Stimulated activated naive CD4-positive, alpha-beta T cell treated with Interleukin-2 at 50 U/mL for 16 hours (primary cell): Measurements from ENCODE around the gene AARSD1.
"Not testable (repeated sequence)": the region's sequence is repeated elsewhere in the genome, so short reads cannot be mapped to it uniquely, and the experiment has no call there.

Experiments used
- DNase-seq: peaks from one replicate; lab custom pipeline; 2025; lab: John Stamatoyannopoulos, UW

AARSD1 gene

GRCh38 chr17:42964161-42964932 lies at the start of gene AARSD1:
Gene AARSD1, minus strand, starts transcription at chr17:42964454. Its CDS starts 14 bp downstream, at chr17:42964440.
- peak; percentile 90 for DNase-seq

GRCh38 chr17:43013296-43013695 lies 49.0 kb upstream of the AARSD1 start:
- DNase-seq, result no peak

GRCh38 chr17:43011728-43012472 lies 47.6 kb upstream of the AARSD1 start:
- DNase-seq, result no peak

DNA sequence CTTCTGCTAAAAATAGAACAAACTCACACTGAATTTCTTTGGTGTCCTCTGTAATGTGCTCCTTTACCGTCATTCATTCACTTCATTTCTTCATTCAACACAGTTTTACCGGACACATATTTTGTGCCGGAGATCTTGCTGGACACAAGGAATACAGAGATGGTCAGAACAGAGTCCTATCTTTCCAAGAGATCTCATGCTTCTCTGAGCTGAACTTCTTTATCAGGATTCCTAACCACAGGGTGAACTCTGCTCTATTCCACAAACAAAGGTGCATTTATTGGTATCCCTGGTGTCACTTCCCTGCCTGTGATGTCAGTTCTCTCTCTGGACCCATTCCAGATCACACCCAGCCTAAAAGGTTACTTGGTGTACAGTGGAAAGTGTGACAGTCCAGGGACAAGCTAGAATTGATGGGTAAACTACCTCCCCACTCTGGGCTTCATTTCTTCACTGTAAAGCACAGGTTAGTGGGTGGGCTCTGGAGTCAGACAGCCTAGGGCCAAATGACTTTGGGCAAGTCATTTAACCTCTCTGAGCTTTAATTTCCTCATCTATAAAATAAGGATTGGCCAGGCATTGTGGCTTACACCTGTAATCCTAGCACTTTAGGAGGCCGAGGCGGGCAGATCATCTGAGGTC lies 46.5 kb upstream of the AARSD1 start:
- no peak for DNase-seq

DNA sequence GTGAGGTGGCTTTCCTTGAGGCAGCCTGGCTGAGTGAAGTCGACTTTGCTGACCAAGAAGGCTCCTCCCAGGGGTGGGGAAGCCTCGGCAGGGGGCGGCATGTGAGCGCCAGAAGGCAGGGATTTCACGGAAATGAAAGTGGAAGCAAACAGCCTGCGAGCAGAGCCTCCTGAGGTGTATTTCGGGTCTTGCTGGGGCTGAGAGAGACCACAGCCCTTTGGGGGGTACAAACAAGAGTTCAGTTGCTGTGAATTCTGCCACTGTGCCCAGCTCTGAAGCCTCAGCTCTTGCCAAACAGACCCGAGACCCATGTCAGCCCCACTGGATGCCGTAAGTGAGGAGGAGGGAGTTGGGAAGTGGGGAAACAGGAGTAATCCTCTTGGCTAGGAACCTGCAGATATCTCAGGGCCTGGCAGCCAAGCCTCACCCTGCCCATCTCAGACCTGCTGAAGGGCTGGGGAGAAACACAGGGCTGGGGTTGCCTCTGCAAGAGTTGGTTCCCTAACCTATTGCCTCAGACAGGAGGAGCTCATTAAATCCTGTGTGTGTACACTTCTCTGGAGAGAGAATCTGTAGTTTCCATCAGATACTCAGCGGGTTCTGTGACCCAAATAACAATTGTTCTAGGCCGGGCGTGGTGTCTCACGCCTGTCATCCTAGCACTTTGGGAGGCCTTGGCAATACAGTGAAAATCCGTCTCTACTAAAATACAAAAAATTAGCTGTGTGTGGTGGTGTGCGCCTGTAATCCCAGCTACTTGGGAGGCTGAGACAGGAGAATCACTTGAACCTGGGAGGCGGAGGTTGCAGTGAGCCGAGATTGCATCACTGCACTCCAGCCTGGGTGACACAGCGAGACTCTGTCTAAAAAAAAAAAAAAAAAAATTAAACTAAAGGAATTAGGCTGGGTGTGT lies 42.6 kb upstream of the AARSD1 start, which contains the start of gene IFI35:
TSS of gene IFI35 (plus strand) at position 146 of the 913 bp plus-strand sequence. CDS start at position 310, 164 bp downstream.
- peak; percentile 83 for DNase-seq

DNA sequence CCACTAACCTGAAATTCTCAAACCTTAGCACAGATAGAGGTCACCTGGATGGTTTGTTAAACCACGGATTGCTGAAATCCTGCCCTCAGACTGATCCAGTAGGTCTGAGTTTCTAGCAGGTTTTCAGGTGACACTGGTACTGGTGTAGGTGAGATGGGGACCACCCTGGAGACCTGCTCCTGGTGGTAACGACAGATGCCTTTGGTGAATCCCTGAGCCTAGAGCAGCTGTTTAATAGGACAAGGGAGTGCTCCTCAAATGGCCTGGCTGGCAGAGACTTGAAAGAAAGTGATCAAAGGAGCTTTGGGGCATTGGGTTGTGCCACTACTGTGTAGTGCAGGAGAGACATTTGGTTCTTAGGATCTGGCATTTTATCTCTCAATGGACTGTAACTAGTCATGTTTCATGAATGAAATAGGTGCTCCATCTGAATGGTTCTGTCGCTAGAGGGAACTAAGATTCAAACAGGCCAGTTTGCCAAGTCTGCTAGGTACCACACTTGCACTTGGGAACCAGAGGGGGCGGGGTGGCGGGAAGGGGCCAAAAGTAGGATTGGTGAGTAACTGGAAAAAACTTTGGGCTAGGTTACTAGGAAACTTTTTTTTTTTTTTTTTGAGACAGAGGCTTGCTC lies 39.4 kb upstream of the AARSD1 start:
- DNase-seq, result no peak

DNA sequence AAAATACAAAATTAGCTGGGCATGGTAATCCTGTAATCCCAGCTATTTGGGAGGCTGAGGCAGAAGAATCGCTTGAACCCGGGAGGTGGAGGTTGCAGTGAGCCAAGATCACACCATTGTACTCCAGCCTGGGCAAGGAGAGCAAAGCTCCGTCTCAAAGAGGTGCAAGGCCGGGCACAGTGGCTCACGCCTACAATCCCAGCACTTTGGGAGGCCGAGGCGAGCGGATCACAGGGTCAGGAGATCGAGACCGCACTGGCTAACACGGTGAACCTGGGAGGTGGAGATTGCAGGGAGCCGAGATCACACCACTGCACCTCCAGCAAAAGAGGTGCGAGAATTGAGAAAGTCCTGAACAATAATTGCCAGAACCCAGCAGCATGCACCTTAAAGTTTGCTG lies 36.6 kb upstream of the AARSD1 start:
- DNase-seq, result not testable (repeated sequence)

DNA sequence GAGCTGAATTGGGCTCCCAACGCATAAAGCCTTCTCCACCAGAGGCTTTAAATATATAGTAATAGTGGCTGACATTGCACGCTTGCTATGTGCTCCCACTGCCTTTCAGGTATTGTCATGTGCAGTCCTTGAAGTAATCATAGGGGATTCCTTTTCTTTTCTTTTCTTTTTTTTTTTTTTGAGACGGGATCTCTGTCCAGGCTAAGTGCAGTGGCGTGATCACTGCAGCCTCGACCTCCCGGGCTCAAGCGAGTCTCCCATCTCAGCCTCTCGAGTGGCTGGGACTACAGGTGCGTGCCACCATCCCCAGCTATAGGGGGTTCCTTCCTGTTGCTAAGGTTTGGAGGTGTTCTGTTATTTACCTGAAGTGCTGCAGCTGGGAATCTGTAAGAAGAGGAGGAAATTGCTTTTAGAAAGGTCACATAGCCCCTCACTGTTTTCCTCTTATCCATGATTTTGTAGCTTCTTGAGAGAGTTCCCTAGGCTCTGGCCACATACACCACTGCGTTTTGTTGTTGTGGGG lies 34.8 kb upstream of the AARSD1 start:
- DNase-seq, result no peak

DNA sequence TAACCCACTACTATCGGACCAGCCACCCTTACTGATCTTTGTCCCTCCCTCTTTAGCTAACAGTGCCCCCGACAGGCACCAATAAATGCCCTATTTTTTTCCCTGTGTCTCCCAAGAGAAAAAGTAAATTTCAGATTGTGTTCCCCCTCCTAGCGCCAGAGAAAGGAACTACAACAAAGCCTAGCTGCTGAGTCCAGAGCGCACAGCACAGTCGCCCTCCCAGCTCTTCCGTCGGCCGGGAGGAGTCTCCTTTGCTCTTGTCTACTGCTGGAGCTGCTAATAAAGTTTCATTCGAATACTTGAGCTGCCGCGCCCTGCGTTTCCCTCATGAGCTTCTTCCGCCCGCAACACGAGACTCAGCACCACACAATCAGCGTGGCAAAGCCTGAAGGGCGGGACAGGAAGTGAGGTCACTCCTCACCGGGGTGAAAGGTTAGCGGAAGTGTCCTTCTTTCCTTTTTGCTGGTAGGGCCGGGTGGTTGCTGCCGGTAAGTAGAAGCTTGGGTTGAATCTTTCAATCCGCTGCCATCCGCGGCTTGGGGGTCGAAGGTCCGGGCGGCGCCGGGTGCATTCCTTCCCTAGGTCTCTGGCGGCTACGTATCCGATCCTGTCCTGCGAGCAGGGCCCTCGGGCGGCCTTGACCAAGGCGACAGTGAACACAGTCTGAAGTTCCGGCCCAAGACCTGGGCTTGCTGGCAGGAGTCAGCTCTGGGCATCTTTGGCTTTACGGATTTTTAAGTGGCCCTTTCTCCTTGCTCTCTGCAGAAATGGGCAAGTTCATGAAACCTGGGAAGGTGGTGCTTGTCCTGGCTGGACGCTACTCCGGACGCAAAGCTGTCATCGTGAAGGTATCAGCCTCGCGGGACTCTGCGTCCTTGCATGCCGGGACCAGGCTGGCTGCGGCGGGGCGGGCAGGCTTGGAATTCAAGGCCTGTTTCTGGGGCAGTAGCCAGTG lies 34.0 kb upstream of the AARSD1 start, which contains the start of gene RPL27:
TSS of gene RPL27 (plus strand) at position 436 of the 955 bp plus-strand sequence. CDS start at position 768, 332 bp downstream.
- DNase-seq, result peak; percentile 97

GRCh38 chr17:42997390-42997983 lies 33.2 kb upstream of the AARSD1 start:
- no peak for DNase-seq

GRCh38 chr17:42993913-42994312 lies 29.7 kb upstream of the AARSD1 start:
- DNase-seq, result not testable (repeated sequence)

- DNase-seq, result no peak
Observed at GRCh38 chr17:42992872-42993271, 28.6 kb upstream of the AARSD1 start.

GRCh38 chr17:42991471-42991870 lies 27.2 kb upstream of the AARSD1 start:
- no peak for DNase-seq

- no peak for DNase-seq
Observed at GRCh38 chr17:42989726-42990652, 25.7 kb upstream of the AARSD1 start.

- DNase-seq, result no peak
Observed at GRCh38 chr17:42989141-42989540, 24.9 kb upstream of the AARSD1 start.

- DNase-seq, result no peak
Observed at GRCh38 chr17:42985225-42985624, 21.0 kb upstream of the AARSD1 start.

- DNase-seq, result no peak
Observed at GRCh38 chr17:42982266-42982665, 18.0 kb upstream of the AARSD1 start.
